Esophagus muscularis mucosa (tissue), 4 donors: ENCODE data around the gene DNAJC12. TPM values are rescaled to one million over a fixed set of nuclear protein-coding genes. Genes with fewer than 3 reads are reported as not detected.
"Not testable (repeated sequence)": the region's sequence is repeated elsewhere in the genome, so short reads cannot be mapped to it uniquely, and the experiment has no call there.

Source experiments
- DNase-seq: peaks from one replicate; pipeline ENCODE4 v3.0.0-alpha.2; 2017; ENCODE audit errors: extremely low spot score
- H3K27ac ChIP-seq, 4 donors: fragments of 200-600 bp; sonication (generic); replicated peaks in 1 of 4; 1 replicate in 3 of 4; 2 replicates in 1 of 4; pipeline ENCODE4 v1.5.1; 2016 to 2019; ENCODE audit warnings: mild to moderate bottlenecking in 1 of 4
- H3K27me3 ChIP-seq, 4 donors: fragments of 200-600 bp; sonication (generic); one replicate each; pipeline versions ENCODE4 v1.5.1 to v1.6.0; 2016 to 2019
- H3K36me3 ChIP-seq, 4 donors: fragments of 200-600 bp; sonication (generic); one replicate each; pipeline ENCODE4 v1.5.1; 2016 to 2019
- H3K4me1 ChIP-seq, 4 donors: fragments of 200-600 bp; sonication (generic); one replicate each; pipeline ENCODE4 v1.5.1; 2016 to 2019
- H3K4me3 ChIP-seq, 4 donors: fragments of 200-600 bp; sonication (generic); 1 replicate in 2 of 4; 2 replicates in 2 of 4; pipeline ENCODE4 v1.5.1; 2016 to 2019; ENCODE audit warnings: mild to moderate bottlenecking in 4 of 4, moderate library complexity in 1 of 4
- H3K9me3 ChIP-seq, 4 donors: fragments of 200-600 bp; sonication (generic); 1 replicate in 3 of 4; 2 replicates in 1 of 4; pipeline ENCODE4 v1.5.1; 2016 to 2019
- EP300 ChIP-seq: sonication (generic); formaldehyde crosslinking; IDR thresholded peaks from one replicate; pipeline ENCODE4 v1.6.1; 2017; ENCODE audit warnings: antibody characterized with exemption
- POLR2A ChIP-seq: fragments of 450-650 bp; IDR thresholded peaks from one replicate; pipeline ENCODE4 v1.6.1; 2017; ENCODE audit warnings: antibody characterized with exemption, moderate library complexity, mild to moderate bottlenecking, low read depth
- POLR2AphosphoS5 ChIP-seq, 2 donors: sonication (generic); formaldehyde crosslinking; IDR thresholded peaks; one replicate each; pipeline ENCODE4 v1.6.1; 2017; ENCODE audit warnings: antibody characterized with exemption in 2 of 2
- WGBS: methylation state at CpG from one replicate; pipeline ENCODE4 v1.1.5; 2018; 5-methylcytosine and 5-hydroxymethylcytosine counted together
- intact Hi-C: fragments of 100-400 bp; cut with DNase I; formaldehyde crosslinking; loops from one replicate; pipeline ENCODE4 v1.15.1; 2023
- total RNA-seq, 4 donors: library from RNA; depleted of rRNA; stranded (reverse); fragments of >200 nt; gene quantifications; one replicate each; pipeline versions ENCODE4 v1.1.0 to v1.2.1, GENCODE V29; 2016
- TF ChIP-seq, protein P1 (sequence below), 3 experiments: fragments of 200-600 bp in 2 of 3; fragments of 450-650 bp in 1 of 3; sonication (generic) in 2 of 3; IDR thresholded peaks; one replicate each; pipeline ENCODE4 v1.5.1; 2017 to 2019; ENCODE audit warnings: antibody characterized with exemption in 3 of 3, mild to moderate bottlenecking in 2 of 3, moderate library complexity in 1 of 3

The DNAJC12 gene
- total RNA-seq, 4 donors from 2014 or later, result 4.1 to 7.6 (median 6.5) TPM

DNA sequence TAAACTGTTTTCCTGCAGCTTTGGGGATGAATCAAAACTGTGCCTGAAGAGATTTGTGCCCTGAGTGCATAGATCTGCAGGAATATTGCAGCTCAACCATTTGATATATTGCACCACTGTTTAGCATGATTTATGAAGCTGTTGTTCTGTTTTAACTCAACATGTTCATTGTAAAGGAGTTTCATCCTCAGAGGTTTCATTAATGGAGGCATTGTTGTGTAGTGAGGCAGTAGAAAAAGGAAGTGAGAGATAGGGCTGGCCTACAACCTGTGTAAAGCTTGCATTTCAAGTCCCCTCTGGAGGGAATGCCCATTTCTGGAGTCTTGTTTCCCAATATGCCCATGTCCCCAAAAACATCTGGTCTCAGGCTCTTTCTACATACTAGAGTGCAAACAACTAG, 67.5 kb downstream of the DNAJC12 start:
- Histone ChIP-seq H3K9me3 (no peaks in the 10 kb centered on the region), H3K4me3 (no peak overlapping the region), H3K27me3 (no peaks in the 10 kb centered on the region), H3K27ac (no peak overlapping the region), H3K4me1 (no peaks in the 10 kb centered on the region), H3K36me3 (no peaks in the 10 kb centered on the region)
- intact Hi-C loops, result no loop called here
- no peak for DNase-seq
- TF ChIP-seq POLR2AphosphoS5 (IDR thresholded peaks at IDR 0.05) (no peak), POLR2A (no peak), EP300 (no peak)
- TF ChIP-seq, protein P1, sequence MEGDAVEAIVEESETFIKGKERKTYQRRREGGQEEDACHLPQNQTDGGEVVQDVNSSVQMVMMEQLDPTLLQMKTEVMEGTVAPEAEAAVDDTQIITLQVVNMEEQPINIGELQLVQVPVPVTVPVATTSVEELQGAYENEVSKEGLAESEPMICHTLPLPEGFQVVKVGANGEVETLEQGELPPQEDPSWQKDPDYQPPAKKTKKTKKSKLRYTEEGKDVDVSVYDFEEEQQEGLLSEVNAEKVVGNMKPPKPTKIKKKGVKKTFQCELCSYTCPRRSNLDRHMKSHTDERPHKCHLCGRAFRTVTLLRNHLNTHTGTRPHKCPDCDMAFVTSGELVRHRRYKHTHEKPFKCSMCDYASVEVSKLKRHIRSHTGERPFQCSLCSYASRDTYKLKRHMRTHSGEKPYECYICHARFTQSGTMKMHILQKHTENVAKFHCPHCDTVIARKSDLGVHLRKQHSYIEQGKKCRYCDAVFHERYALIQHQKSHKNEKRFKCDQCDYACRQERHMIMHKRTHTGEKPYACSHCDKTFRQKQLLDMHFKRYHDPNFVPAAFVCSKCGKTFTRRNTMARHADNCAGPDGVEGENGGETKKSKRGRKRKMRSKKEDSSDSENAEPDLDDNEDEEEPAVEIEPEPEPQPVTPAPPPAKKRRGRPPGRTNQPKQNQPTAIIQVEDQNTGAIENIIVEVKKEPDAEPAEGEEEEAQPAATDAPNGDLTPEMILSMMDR (IDR thresholded peaks at IDR 0.05), result no peak

DNA sequence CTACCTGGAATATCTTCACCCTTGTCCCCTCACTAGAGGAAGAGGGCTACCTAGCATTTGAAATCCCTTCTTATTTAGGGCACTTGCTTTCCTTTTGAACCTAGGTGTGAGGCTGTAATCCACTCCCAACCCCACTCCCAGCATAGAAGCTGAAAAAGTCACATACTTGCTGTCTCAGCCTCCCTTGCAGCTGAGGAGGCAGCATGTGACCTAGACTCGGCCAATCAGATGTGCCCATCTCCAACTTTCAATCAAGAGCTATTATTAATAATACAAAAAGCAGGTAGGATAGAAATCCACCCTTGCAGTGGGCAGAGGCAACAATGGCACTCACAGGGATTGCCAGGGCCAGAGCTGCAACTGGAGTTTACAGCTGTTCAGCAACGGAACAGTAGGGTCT, 70.7 kb downstream of the DNAJC12 start:
- WGBS, result 78% methylated on average over 2 of the region's 2 CpGs
- H3K27ac ChIP-seq, result no peak overlapping the region
- H3K4me1 ChIP-seq, result peaks cover 4 to 11% (median 6%) of the 10 kb centered on the region in 4 donors
- H3K9me3 ChIP-seq, result no peaks in the 10 kb centered on the region
- no peak for DNase-seq
- H3K4me3 ChIP-seq, result no peak overlapping the region
- no peaks in the 10 kb centered on the region for H3K27me3 ChIP-seq
- H3K36me3 ChIP-seq, result no peaks in the 10 kb centered on the region
- TF ChIP-seq POLR2AphosphoS5 (IDR thresholded peaks at IDR 0.05), result no peak
- no peak for TF ChIP-seq EP300
- TF ChIP-seq, protein P1 (IDR thresholded peaks at IDR 0.05), result no peak
- TF ChIP-seq POLR2A, result no peak
- intact Hi-C loops, result no loop called here

DNA sequence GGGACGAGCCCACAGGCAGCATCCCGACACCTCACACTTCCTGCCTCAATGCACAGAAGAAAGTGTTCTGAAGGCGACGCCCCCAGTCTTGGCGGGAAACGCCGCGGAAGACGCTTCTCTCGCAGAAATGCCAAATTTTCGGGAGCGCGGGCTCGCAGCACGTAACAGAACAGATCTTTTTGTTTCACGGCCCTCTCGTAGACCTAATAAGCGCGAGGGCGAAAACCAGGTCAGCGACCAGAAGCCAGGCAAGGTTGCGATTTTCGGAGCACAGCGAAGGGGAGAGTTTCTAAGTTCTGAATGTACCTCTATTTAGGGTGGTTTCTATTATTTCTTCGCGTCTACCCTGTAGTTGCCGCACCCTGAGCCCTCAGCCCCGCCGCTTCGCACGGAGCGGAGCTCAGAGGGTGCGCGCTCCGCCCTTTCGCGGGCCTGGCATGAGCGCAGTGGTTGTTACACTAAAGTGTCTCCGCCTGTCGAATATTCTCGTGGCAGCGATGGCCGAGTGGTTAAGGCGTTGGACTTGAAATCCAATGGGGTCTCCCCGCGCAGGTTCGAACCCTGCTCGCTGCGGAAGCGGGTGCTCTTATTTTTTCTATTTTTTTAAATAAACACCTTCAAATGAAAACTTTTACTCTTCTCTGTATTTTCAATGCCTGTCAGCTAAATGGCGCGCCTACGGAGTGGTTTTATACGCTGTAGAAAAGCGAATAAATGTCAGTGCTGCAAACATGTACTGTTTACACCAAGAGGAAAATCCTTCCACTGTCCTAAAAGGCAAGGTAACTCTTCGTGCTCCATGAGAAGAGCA, 73.8 kb downstream of the DNAJC12 start:
- TF ChIP-seq POLR2A (peak; percentile 10), POLR2AphosphoS5 (IDR thresholded peaks at IDR 0.05) (peak; percentile 73 to 82), EP300 (no peak)
- TF ChIP-seq, protein P1 (IDR thresholded peaks at IDR 0.05), result no peak
- WGBS, result 0% methylated on average over 21 of the region's 56 CpGs
- intact Hi-C loops, result no loop called here
- H3K9me3 ChIP-seq, result no peaks in the 10 kb centered on the region
- no peaks in the 10 kb centered on the region for H3K36me3 ChIP-seq
- peaks cover 4 to 11% (median 6%) of the 10 kb centered on the region in 4 donors for H3K4me1 ChIP-seq
- DNase-seq, result peak; percentile 99
- H3K27me3 ChIP-seq, result no peaks in the 10 kb centered on the region
- peak overlapping the region; percentile 69 to 85 (median 81) for H3K4me3 ChIP-seq
- peak overlapping the region; percentile 86 to 98 (median 94) for H3K27ac ChIP-seq

DNA sequence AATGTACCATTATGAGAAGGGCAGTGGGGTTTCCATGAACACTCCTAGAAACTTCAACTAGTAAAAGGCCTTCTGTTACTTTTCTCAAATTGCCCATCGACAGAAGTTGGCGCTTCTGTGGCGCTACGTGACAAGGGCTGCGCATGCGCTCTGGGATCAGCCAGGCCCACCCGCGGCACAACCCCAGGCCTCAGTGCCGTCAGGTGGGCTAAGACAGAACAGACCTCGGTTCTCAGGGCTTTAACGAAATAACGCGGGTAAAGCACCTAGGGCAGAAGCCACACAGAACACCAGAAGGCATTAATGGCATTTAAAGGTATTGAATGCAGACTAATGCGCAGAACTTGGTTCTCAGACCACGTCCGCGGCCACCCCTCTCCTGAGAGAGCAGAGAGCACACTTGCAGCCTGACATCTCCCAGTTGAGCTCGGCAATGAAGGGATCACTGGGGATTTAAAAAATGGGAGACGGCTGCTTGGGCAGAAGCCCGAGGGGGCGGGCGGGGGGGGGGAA, 74.4 kb downstream of the DNAJC12 start:
- intact Hi-C loops, result no loop called here
- peak overlapping the region; percentile 86 to 98 (median 94) for H3K27ac ChIP-seq
- no peaks in the 10 kb centered on the region for H3K9me3 ChIP-seq
- no peaks in the 10 kb centered on the region for H3K36me3 ChIP-seq
- WGBS, result 10% methylated on average over 4 of the region's 22 CpGs
- H3K4me3 ChIP-seq, result peak overlapping the region; percentile 69 to 85 (median 81)
- peaks cover 4 to 11% (median 6%) of the 10 kb centered on the region in 4 donors for H3K4me1 ChIP-seq
- DNase-seq, result no peak
- no peaks in the 10 kb centered on the region for H3K27me3 ChIP-seq
- no peak for TF ChIP-seq POLR2A
- peak; percentile 54 to 66 for TF ChIP-seq POLR2AphosphoS5 (IDR thresholded peaks at IDR 0.05)

DNA sequence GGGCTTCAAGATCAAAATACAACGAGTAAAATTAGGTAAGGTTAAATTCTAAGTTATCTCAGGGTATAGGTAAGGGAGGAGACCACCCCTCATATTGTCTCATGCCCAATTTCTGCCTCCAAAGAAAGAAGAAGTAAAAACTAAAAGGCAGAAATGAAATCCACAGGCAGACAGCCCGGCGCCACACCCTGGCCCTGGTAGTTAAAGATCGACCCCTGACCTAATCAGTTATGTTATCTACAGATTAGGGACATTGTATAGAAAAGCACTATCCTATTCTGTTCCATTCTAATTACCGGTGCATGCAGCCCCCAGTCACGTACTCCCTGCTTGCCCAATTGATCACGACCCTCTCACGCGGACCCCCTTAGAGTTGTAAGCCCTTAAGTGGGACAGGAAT, 75.4 kb downstream of the DNAJC12 start:
- H3K4me1 ChIP-seq, result peaks cover 4 to 11% (median 6%) of the 10 kb centered on the region in 4 donors
- H3K4me3 ChIP-seq, intact Hi-C loops, H3K36me3 ChIP-seq, DNase-seq, H3K9me3 ChIP-seq, H3K27me3 ChIP-seq: not testable (repeated sequence)
- peak overlapping the region; percentile 86 to 98 (median 94) for H3K27ac ChIP-seq
- WGBS, result 86% methylated on average over 9 of the region's 9 CpGs
